Activated CD8-positive, alpha-beta T cell treated with anti-CD3 and anti-CD28 coated beads for 36 hours (primary cell): ENCODE results near the gene NCS1. TPM values are rescaled to one million over a fixed set of nuclear protein-coding genes. Genes with fewer than 3 reads are reported as not detected.
A peak's percentile ranks its signal among the peaks of the same experiment; 100 is the strongest.

Experiments
- ATAC-seq: fragments of 200-7000 bp; cut with Tn5 transposase; one replicate; pipeline ENCODE4 v1.10.0; 2021; ENCODE audit warnings: mild to moderate bottlenecking, moderate library complexity
- CTCF ChIA-PET: fragments of 350-600 bp; sonication (Branson Sonifier 250); formaldehyde crosslinking; loops from one replicate; lab custom pipeline; 2021; ENCODE audit warnings: antibody characterized with exemption; lab: Charles Lee
- POLR2A ChIA-PET: fragments of 350-600 bp; sonication (Branson Sonifier 250); formaldehyde crosslinking; loops from one replicate; lab custom pipeline; 2021; ENCODE audit warnings: antibody characterized with exemption; lab: Charles Lee
- DNase-seq: peaks from one replicate; pipeline ENCODE4 v3.0.0-alpha.2; 2020
- H3K27ac Mint-ChIP-seq: one replicate; pipeline ENCODE4 v1.8.0; 2021; ENCODE audit warnings: mild to moderate bottlenecking, mixed read lengths
- H3K27me3 Mint-ChIP-seq: one replicate; pipeline ENCODE4 v1.8.0; 2021; ENCODE audit warnings: mixed read lengths
- H3K36me3 Mint-ChIP-seq: one replicate; pipeline ENCODE4 v1.8.0; 2021; ENCODE audit warnings: low read depth, mixed read lengths
- H3K4me1 Mint-ChIP-seq: one replicate; pipeline ENCODE4 v1.8.0; 2021; ENCODE audit warnings: low read depth, mixed read lengths
- H3K4me3 Mint-ChIP-seq: one replicate; pipeline ENCODE4 v1.8.0; 2021; ENCODE audit warnings: mild to moderate bottlenecking, moderate library complexity, mixed read lengths
- H3K9me3 Mint-ChIP-seq: one replicate; pipeline ENCODE4 v1.8.0; 2021; ENCODE audit warnings: mixed read lengths
- intact Hi-C: fragments of 100-400 bp; cut with micrococcal nuclease; formaldehyde crosslinking; loops from one replicate; pipeline ENCODE4 v1.10.0; 2022
- total RNA-seq, 2 experiments: library from RNA; stranded (reverse); gene quantifications; one replicate each; pipeline ENCODE4 v1.2.3, GENCODE V29; 2021
- TF ChIP-seq, protein P1 (sequence below): fragments of 200-600 bp; IDR thresholded peaks from one replicate; pipeline ENCODE4 v1.8.0; 2022; ENCODE audit warnings: antibody characterized with exemption, mild to moderate bottlenecking

Gene NCS1
- total RNA-seq, 2 experiments from 2014 or later, result 21.2 to 21.3 TPM

- Mint-ChIP-seq H3K4me1 (peaks cover 30% of the 10 kb centered on the region), H3K27ac (peak overlapping the region; percentile 46)
Observed at GRCh38 chr9:130239741-130240241, 67.6 kb downstream of the NCS1 start.

GRCh38 chr9:130240410-130241197, 68.4 kb downstream of the NCS1 start:
- peaks cover 2% of the 10 kb centered on the region for H3K27me3 Mint-ChIP-seq
- DNase-seq (peak; percentile 61), ATAC-seq (no peak)
- H3K4me1 Mint-ChIP-seq, result peaks cover 30% of the 10 kb centered on the region
- no peak overlapping the region for H3K4me3 Mint-ChIP-seq
- intact Hi-C loops, result no loop called here
- ChIA-PET CTCF (interaction anchor here (0.7 to 7.3 kb wide), 7 partner anchors 9 to 201 kb away, joined by 3 to 111 read pairs (median 3); no protein-coding TSS in a partner anchor), POLR2A (interaction anchor here (0.7 to 2.0 kb wide), 4 partner anchors 112 to 225 kb away, joined by 3 to 7 read pairs (median 3); no protein-coding TSS in a partner anchor)
- TF ChIP-seq, protein P1, sequence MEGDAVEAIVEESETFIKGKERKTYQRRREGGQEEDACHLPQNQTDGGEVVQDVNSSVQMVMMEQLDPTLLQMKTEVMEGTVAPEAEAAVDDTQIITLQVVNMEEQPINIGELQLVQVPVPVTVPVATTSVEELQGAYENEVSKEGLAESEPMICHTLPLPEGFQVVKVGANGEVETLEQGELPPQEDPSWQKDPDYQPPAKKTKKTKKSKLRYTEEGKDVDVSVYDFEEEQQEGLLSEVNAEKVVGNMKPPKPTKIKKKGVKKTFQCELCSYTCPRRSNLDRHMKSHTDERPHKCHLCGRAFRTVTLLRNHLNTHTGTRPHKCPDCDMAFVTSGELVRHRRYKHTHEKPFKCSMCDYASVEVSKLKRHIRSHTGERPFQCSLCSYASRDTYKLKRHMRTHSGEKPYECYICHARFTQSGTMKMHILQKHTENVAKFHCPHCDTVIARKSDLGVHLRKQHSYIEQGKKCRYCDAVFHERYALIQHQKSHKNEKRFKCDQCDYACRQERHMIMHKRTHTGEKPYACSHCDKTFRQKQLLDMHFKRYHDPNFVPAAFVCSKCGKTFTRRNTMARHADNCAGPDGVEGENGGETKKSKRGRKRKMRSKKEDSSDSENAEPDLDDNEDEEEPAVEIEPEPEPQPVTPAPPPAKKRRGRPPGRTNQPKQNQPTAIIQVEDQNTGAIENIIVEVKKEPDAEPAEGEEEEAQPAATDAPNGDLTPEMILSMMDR, result no peak
- H3K27ac Mint-ChIP-seq, result peak overlapping the region; percentile 46
- no peaks in the 10 kb centered on the region for H3K9me3 Mint-ChIP-seq
- no peaks in the 10 kb centered on the region for H3K36me3 Mint-ChIP-seq

More at GRCh38 chr9:130239741-130240241, 67.6 kb downstream of the NCS1 start:
- no peaks in the 10 kb centered on the region for H3K36me3 Mint-ChIP-seq
- ChIA-PET CTCF (interaction anchor here (0.7 to 7.3 kb wide), 4 partner anchors 104 to 200 kb away, joined by 3 to 111 read pairs (median 4); no protein-coding TSS in a partner anchor), POLR2A (interaction anchor here (0.7 to 2.0 kb wide), 4 partner anchors 111 to 226 kb away, joined by 3 to 7 read pairs (median 3); no protein-coding TSS in a partner anchor)
- no peaks in the 10 kb centered on the region for H3K9me3 Mint-ChIP-seq
- H3K27me3 Mint-ChIP-seq, result peaks cover 2% of the 10 kb centered on the region
- ATAC-seq (peak; percentile 87), DNase-seq (peak; percentile 83)
- intact Hi-C loops, result loop anchor here (5.0 kb wide), 1 partner anchor 112 kb away; no protein-coding TSS in a partner anchor
- H3K4me3 Mint-ChIP-seq, result no peak overlapping the region
- TF ChIP-seq, protein P1, result no peak

GRCh38 chr9:130241198-130241535, 69.0 kb downstream of the NCS1 start:
- POLR2A ChIA-PET, result interaction anchor here (0.6 kb wide), 1 partner anchor 134 kb away, joined by 3 read pairs; no protein-coding TSS in a partner anchor

DNA sequence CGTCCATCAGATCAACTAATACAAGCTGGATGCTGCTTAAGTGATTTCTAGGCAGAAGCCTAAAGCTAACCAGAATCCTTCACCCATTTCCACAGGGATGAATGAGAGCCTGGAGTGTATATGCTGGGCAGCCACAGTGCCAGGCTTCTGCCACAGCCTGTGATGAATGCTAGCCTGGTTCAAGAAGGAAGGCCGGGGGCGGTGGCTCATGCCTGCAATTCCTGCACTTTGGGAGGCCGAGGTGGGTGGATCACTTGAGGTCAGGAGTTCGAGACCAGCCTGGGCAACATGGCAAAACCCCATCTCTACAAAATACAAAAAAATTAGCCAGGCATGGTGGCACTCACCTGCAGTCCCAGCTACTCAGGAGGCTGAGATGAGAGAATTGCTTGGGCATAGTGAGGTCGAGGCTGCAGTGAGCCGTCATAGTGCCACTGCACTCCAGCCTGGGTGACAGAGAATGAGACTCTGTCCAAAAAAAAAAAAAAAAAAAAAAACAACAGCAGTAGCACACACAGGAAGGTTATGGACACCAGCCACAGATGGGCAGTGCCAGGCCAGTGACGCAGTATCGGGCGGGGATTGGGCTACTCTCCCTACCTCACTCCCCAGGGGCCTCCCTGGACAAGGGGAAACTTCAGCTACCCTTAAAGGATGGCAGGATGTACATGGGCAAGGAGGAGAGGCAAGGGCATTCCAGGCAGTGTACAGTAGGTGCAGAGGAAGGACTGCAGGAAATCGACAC, 70.2 kb downstream of the NCS1 start:
- ChIA-PET CTCF (interaction anchor here (0.7 to 7.3 kb wide), 15 partner anchors 10 to 175 kb away, joined by 3 to 111 read pairs (median 4); no protein-coding TSS in a partner anchor), POLR2A (interaction anchor here (1.3 to 2.0 kb wide), 2 partner anchors 10 to 135 kb away, joined by 5 to 6 read pairs; no protein-coding TSS in a partner anchor)
- Mint-ChIP-seq H3K27me3 (peaks cover 2% of the 10 kb centered on the region), H3K4me3 (no peak overlapping the region), H3K36me3 (no peaks in the 10 kb centered on the region), H3K27ac (no peak overlapping the region), H3K4me1 (peaks cover 26% of the 10 kb centered on the region), H3K9me3 (no peaks in the 10 kb centered on the region)
- ATAC-seq (no peak), DNase-seq (no peak)
- TF ChIP-seq, protein P1, result no peak
- intact Hi-C loops, result no loop called here

More at GRCh38 chr9:130241198-130241535, 69.0 kb downstream of the NCS1 start:
- H3K27me3 Mint-ChIP-seq, result peaks cover 2% of the 10 kb centered on the region
- H3K36me3 Mint-ChIP-seq, result no peaks in the 10 kb centered on the region
- TF ChIP-seq, protein P1, result no peak
- no peaks in the 10 kb centered on the region for H3K9me3 Mint-ChIP-seq
- no peak overlapping the region for H3K4me3 Mint-ChIP-seq
- no peak overlapping the region for H3K27ac Mint-ChIP-seq
- no peak for ATAC-seq
- peaks cover 26% of the 10 kb centered on the region for H3K4me1 Mint-ChIP-seq
- CTCF ChIA-PET, result interaction anchor here (1.0 to 7.3 kb wide), 4 partner anchors 18 to 132 kb away, joined by 3 to 111 read pairs (median 4); no protein-coding TSS in a partner anchor
- DNase-seq, result no peak
- intact Hi-C loops, result no loop called here
